BJ (cell line): ENCODE measurements around the gene FBXO8. TPM values are rescaled to one million over a fixed set of nuclear protein-coding genes. Genes with fewer than 3 reads are reported as not detected.

Experiments used
- CTCF ChIA-PET: fragments of 350-600 bp; formaldehyde crosslinking; extraction: SDS; loops from one replicate; lab custom pipeline; 2021; ENCODE audit warnings: antibody characterized with exemption, inconsistent platforms; lab: Yijun Ruan, JAX
- POLR2A ChIA-PET: fragments of 300-600 bp; sonication (Branson Sonifier 250); formaldehyde crosslinking; extraction: SDS; loops from one replicate; lab custom pipeline; 2021; ENCODE audit warnings: antibody characterized with exemption; lab: Charles Lee
- DNase-seq: peaks from one replicate; pipeline ENCODE4 v3.0.0-alpha.2; 2011; ENCODE audit warnings: low read depth
- H3K27me3 ChIP-seq: 2 replicates; pipeline ENCODE4 v1.6.0; 2011; ENCODE audit warnings: low read length; ENCODE audit not compliant: control insufficient read depth, insufficient read depth
- H3K36me3 ChIP-seq: 2 replicates; pipeline ENCODE4 v1.5.1; 2011; ENCODE audit warnings: low read length; ENCODE audit not compliant: control insufficient read depth, insufficient read depth
- H3K4me3 ChIP-seq: 2 replicates; pipeline ENCODE4 v1.5.1; 2011; ENCODE audit warnings: low read depth, mild to moderate bottlenecking, control low read depth, low read length
- CTCF ChIP-seq: IDR thresholded peaks from 2 replicates; pipeline ENCODE4 v1.5.1; 2011; ENCODE audit warnings: low read depth, mild to moderate bottlenecking, control low read depth, inconsistent platforms, low read length, moderate library complexity; ENCODE audit not compliant: insufficient read depth
- polyA plus RNA-seq: library from polyadenylated mRNA; depleted of rRNA; stranded (reverse); fragments of >200 nt; gene quantifications from 2 replicates; pipeline ENCODE4 v1.2.3, GENCODE V29; 2011

FBXO8 gene
- polyA plus RNA-seq, 1 experiment, result 19.5 TPM

GRCh38 chr4:174210354-174210753 is 73.1 kb downstream of the FBXO8 start:
- CTCF ChIA-PET, result interaction anchor here (0.6 kb wide), 2 partner anchors 152 to 716 kb away, joined by 3 read pairs; no protein-coding TSS in a partner anchor
- POLR2A ChIA-PET, result no interaction called here

GRCh38 chr4:174209341-174209740 is 74.1 kb downstream of the FBXO8 start:
- POLR2A ChIA-PET, result no interaction called here
- Histone ChIP-seq H3K27me3 (peaks cover 20% of the 10 kb centered on the region), H3K36me3 (no peaks in the 10 kb centered on the region), H3K4me3 (no peak overlapping the region)
- CTCF ChIA-PET, result no interaction called here
- DNase-seq, result no peak
- no peak for TF ChIP-seq CTCF

More at GRCh38 chr4:174210354-174210753, 73.1 kb downstream of the FBXO8 start:
- no peak for DNase-seq
- H3K36me3 ChIP-seq, result no peaks in the 10 kb centered on the region
- H3K4me3 ChIP-seq, result no peak overlapping the region
- H3K27me3 ChIP-seq, result peaks cover 25% of the 10 kb centered on the region
- TF ChIP-seq CTCF, result no peak

- no peaks in the 10 kb centered on the region for H3K36me3 ChIP-seq
- TF ChIP-seq CTCF, result no peak
- CTCF ChIA-PET, result no interaction called here
- no peak for DNase-seq
- peaks cover 4% of the 10 kb centered on the region for H3K27me3 ChIP-seq
- POLR2A ChIA-PET, result no interaction called here
- H3K4me3 ChIP-seq, result no peak overlapping the region
Measured at GRCh38 chr4:174207367-174207766, 76.1 kb downstream of the FBXO8 start.

- H3K4me3 ChIP-seq, result no peak overlapping the region
- H3K36me3 ChIP-seq, result no peaks in the 10 kb centered on the region
- POLR2A ChIA-PET, result no interaction called here
- TF ChIP-seq CTCF, result no peak
- CTCF ChIA-PET, result interaction anchor here (0.6 to 1.1 kb wide), 2 partner anchors 25 kb away, joined by 3 read pairs; no protein-coding TSS in a partner anchor
- no peaks in the 10 kb centered on the region for H3K27me3 ChIP-seq
- no peak for DNase-seq
Measured at GRCh38 chr4:174204164-174204831, 79.2 kb downstream of the FBXO8 start.

- Histone ChIP-seq H3K27me3 (no peaks in the 10 kb centered on the region), H3K4me3 (no peak overlapping the region), H3K36me3 (no peaks in the 10 kb centered on the region)
- CTCF ChIA-PET, result no interaction called here
- no peak for DNase-seq
- TF ChIP-seq CTCF, result no peak
- POLR2A ChIA-PET, result no interaction called here
Measured at GRCh38 chr4:174201871-174202270, 81.6 kb downstream of the FBXO8 start.
